HG02571 (cell line): ENCODE results near the gene CBFB.
A peak's percentile ranks its signal among the peaks of the same experiment; 100 is the strongest.

ENCODE experiments used
- ATAC-seq: cut with Tn5 transposase; IDR thresholded peaks from one replicate; pipeline ENCODE4 v1.9.1; 2021; ENCODE audit warnings: mild to moderate bottlenecking, moderate library complexity; ENCODE audit not compliant: unreplicated experiment

CBFB gene

GRCh38 chr16:67016143-67016542 lies 12.8 kb upstream of the CBFB start:
- no peak for ATAC-seq

DNA sequence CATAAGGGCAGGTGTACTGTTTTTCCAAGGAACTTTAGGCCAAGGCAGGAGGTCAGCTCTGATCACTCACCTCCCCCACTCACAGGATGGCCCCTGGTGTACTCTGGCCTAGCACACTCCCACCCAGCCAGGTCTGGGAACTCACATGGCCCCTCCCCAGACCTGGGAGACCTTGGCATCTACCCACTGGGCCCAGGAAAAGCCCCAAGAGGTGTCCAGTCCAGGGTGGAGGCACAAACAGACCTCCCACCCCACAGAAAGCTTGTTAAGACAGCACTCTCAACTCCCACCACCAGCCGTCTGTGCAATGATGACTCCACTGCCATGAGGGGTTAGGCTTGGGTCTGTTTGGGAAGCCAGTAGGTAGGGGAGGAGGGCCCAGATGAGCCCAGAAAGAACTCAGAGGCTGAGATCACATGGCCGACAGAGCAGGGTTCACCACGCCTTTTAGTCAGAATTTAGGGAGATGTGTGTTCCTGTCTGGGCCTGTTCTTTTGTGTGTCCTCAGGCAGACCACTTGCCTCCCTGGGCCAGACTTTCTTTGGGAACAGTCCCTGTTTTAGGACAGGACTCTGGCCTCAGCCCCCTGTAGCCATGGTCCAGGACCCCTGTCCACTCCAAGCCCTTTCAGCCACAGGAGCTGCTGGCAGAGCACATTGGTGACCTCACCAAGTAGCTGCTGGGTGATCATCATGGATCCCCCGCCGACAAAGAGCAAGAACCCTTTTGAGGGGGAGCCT lies 12.1 kb upstream of the CBFB start:
- ATAC-seq: no peak

DNA sequence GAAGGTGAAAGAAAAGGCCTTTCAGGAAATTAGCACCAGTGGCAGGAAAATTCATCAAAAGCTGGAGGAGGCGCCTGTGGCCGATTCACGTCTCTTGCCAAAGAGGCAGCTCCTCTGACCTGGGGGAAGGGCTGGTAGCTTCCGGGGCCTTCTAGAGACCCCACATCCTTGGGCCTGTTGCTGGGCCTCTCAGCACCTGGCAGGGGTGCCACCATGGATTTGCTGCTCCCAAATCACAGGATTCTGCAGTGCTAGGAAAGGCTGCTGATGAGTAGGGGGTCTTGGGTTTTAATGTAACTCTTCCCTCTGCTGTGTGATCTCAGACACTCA lies 11.6 kb upstream of the CBFB start:
- ATAC-seq: no peak

DNA sequence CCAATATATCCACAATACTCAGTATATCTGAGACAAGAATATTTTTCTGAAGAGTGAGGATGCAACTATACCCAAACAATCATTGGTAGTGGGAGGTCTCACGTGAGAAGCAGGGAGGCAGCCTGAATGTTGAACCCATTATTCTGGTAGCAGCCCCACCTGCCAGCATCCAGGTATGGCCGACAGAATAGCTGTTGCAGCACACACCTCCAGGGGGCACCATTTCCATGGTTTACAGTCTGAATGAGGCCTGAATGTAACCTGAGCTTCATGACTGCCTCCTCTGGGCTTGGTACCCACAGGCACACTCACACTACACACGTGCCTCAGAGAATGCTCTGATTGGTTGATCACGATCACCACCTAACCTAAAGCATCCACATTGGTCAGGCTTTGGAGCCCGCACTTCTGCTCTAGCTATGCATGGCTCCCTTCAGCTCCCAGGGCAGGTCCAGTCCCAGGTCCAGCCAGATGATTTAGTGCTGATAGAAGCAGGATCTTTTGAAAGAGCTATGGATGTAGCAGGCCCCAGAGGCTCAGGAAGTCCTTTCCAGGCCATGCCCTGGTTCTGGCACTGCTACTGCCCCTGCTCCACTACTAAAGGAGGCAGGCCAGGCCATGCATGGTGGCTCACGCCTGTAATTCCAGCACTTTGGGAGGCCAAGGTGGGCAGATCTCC lies 11.0 kb upstream of the CBFB start:
- ATAC-seq: peak; percentile 68

DNA sequence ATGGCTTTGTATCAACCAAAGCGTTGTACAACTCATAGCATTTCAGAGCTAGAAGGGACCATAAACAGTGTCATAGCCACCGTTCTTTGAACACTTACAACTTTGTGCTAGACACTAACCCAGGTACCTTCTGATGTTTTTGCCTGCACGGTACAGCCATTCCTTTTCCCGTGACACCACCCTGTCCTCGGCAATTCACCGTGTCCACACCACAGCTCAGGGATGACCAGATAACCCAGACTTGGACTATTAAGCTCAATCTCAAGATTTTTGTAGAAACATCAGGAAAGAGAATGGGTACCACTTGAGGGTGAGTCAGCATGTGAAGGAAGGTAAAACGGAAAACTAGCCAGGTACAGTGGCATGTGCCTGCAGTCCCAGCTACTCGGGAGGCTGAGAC lies 9.8 kb upstream of the CBFB start:
- ATAC-seq: no peak

DNA sequence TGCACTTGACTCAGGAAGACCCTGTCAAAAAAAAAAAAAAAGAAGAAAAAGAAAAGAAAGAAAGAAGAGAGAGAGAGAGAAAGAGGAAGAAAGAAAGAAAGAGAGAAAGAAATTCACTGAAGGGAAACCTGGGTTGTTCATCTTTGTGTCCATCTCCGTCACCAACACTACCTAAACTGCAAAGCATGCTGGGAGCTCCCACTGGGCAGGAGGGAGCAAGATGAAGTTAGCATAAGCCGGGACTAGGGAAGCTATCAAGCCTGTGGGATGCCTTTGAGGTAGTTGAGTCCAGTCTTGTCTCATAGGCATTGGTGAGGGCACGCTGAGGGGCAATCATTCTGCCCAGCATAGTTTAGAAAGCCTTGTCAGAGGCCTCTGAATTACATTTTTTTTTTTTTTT lies 7.6 kb upstream of the CBFB start:
- ATAC-seq: no peak

DNA sequence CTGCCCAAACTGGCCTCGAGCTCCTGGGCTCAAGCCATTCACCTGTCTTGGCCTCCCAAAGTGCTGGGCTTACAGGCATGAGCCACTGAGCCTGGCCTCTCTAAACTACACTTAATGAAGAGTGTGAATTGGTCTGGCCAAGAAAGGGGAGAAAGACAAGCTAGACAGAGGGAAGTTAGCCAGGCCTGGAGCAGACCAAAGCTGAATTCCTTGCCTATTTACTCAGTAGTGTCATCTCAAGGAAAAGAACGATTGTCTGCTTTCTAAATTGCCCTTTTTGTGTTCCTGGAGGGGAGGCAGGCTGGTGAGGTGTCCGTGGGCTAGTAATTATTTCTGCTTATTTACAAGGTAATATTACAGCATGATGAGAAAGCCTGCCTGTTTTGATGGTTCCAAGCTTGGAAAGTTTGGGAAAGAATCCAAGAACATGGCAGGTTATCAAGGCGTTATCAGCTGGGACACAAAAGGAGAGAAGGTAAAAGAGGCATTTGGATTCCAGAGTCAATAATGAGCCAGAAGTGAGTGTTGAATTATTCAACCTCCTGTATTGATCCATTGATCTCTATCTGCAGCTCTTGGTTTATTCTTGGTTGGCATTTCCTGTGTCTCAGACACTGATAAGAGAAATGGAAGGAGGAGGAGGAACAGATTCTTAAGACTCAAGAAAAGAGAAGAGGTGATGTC lies 6.3 kb upstream of the CBFB start:
- ATAC-seq: no peak

- ATAC-seq: no peak
These were observed 5.3 kb upstream of the CBFB start for GRCh38 chr16:67023689-67024088.

- no peak for ATAC-seq
These were observed 4.4 kb upstream of the CBFB start for GRCh38 chr16:67024384-67025209.

- no peak for ATAC-seq
These were observed 3.8 kb upstream of the CBFB start for GRCh38 chr16:67025210-67025550.

GRCh38 chr16:67026570-67026969 lies 2.4 kb upstream of the CBFB start:
- no peak for ATAC-seq

DNA sequence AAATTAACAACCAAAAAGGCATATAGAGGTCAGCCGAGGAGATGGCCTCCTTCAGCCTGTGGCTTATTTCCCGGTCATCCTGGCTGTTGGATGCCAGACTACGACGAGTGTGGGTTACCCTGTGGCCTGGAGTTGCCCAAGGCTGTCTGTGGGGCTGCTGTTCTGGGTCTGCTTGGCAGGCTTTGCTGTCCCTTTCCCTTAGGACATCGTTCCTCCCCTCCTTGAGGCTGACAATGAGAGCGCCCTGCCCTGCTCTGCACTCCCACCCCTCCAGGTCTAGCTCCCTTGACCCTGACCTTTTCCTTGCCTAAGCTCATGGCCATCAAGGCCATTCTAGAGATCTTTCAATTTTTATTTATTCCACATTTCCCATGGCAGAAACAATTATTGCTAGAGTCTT lies 1.9 kb upstream of the CBFB start:
- ATAC-seq: no peak

DNA sequence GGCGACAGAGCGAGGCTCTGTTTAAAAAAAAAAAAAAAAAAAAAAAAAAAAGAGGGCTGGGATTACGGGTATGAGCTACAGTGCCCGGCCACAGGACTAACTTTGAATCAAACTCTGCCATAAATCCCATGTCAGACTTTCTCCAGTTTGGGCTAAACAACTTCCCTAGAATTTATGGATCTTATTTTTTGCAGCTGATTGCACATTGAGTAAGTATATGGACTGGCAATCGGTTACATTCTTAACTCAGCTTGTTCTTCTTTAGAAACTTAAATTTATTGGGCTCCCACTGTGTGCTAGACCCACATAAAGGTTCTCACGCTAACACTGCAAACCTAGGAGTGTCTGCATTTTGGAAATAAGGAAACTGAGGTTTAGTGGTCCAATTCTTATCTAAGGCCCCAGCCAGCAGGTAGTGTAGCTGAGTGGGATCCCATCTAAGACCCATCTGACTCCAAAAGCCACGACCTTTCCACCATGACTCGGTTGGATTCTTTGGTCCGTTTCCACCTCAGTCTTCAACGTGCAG lies 718 bp upstream of the CBFB start:
- no peak for ATAC-seq

DNA sequence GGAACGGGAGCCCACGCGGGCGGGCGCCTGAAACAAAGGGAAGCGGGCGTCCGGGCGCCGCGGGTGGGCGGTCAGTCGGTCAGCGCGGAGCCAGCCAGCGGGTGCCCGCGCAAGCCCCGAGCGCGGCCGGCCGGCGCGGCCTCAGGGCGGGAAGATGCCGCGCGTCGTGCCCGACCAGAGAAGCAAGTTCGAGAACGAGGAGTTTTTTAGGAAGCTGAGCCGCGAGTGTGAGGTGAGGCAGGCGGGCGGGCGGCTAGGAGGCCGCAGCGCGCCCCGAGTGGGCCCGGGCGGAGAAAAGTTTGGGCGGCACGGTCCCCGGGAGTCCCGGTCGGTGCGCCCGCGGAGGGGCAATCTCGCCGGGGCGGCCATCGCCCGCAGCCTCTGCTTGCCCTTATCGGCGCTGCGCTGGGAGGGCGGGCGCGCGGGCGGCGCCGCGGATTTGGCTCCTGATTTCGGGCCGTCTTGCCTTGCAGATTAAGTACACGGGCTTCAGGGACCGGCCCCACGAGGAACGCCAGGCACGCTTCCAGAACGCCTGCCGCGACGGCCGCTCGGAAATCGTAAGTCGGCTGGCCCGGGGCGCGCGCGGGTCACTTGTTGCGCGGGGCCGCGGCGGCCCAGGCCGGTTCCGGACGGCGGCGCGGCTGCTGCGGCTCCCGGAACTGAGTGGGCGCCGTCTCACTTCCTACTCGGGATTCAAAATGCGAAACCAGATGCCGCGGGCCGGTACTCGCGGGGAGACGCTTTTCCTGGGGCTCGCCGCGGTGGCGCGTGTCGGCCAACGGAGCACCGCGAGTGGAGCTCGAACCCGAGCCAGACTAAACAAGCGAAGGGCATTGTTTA lies 526 bp downstream of the CBFB start:
- ATAC-seq: peak; percentile 29

DNA sequence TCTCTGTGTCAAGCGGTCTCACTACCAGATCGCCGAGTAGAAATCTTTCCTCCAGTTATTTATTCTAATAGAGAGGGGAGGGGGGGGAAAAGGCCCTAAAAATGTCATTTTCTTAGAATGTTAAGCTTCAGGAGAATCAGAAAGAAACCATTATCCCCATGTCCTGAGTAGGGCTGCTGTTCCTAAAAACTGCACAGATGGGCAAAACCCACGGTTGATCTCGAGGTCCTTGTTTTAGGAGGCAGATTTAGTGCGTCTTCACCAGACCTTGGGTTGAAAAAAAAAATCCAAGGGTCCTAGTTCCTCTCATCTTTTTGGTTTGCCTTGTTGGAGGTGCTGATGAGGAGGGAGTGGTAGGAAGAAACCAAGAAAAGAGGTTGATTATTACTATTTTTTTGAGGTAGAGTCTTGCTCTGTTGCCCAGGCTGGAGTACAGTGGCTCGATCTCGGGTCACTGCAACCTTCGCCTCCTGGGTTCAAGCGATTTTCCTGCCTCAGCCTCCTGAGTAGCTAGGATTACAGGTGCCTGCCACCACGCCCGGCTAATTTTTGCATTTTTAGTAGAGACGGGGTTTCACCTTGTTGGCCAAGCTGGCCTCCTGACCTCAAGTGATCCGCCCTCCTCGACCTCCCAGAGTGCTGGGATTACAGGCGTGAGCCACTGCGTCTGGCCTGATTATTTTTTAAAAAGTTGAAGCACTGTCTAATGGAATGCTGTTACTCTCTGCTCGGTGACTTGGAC lies 1.4 kb downstream of the CBFB start:
- ATAC-seq: no peak

GRCh38 chr16:67034487-67034886 lies 5.5 kb downstream of the CBFB start:
- no peak for ATAC-seq

- ATAC-seq: no peak
These were observed 6.4 kb downstream of the CBFB start for GRCh38 chr16:67035364-67035763.

- no peak for ATAC-seq
These were observed 7.4 kb downstream of the CBFB start for GRCh38 chr16:67036323-67036741.

DNA sequence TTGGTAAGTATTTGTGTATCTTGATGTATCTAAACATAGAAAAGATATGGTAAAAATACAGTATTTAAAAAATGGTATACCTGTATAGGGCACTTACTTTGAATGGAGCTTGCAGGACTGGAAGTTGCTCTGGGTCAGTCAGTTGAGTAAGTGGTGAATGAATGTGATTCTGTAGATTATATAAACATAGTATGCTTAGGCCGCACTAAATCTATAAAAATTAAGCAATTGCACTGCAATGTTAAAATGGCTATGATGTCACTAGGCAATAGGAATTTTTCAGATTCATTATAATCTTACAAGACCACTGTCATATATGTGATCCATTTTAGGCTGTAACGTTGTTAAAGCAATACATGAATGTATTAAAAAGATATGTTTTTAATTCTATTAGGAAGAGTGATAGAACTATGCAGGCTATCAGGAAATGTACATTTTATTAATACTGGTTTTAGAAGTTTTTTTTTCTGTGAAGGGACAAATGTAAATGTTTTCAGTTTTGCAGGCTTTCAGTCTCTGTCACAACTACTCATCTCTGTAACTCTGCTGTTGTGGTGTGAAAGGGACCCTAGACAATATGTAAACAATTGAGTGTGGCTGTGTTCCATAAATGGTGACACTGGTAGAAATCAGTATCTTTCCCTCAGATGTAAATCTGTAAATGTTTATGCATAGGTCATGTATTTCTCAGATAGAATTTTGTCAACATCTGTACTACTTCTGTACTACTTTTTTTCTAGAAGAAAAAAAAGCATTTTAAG lies 10.5 kb downstream of the CBFB start:
- ATAC-seq: no peak
